DMS153 (cell line): Measurements from ENCODE around the gene SYMPK.
"Not testable (repeated sequence)": the region's sequence is repeated elsewhere in the genome, so short reads cannot be mapped to it uniquely, and the experiment has no call there.

Source experiments
- DNase-seq: peaks from one replicate; lab custom pipeline; 2025; lab: John Stamatoyannopoulos, UW

SYMPK gene

DNA sequence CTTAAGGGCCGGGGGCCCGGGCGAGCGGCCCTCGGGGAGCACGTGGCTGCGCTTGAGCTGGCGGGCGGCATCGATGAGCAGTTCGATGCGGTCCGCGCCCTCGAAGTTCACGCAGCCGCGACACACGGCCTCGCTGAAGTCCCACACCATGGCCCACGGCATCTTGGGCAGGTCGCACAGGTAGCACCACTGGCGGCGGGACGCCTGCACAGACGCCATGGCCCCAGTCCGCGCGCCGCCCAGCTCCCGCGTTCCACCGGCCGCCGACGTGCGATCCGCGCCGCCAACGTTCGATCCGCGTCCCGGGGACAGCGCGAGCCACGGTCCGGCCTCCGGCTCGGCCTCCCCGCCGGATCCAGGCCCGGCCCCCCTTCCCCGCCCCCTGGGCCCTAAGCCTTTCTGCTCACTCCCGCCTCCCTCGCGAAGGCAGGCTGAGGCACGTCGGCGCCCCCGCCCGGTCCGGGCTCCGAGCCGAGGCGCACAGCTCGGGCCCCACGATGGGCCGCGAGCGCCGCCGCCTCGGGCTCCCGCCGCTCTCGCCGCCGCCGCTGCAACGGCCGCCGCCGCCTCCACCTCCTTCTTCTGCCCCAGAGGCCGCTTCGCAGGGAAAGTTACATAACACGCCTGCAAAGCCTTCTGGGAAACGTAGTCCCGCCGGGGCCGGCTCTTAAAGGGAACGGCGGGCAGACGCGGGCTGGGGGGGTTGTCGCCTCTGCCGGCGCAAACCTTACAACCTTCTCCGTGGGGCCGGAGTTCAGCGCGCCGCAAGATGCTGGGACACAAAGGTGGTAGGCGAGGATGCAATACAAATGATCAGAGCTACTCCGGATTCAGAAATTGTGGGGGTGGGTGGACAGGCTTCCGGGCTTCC, 22.8 kb upstream of the SYMPK start, which contains the start of gene IRF2BP1:
IRF2BP1 (minus strand) TSS at position 586 of the 871 bp plus-strand sequence; CDS start at position 219, 367 bp downstream.
- peak; percentile 80 for DNase-seq

DNA sequence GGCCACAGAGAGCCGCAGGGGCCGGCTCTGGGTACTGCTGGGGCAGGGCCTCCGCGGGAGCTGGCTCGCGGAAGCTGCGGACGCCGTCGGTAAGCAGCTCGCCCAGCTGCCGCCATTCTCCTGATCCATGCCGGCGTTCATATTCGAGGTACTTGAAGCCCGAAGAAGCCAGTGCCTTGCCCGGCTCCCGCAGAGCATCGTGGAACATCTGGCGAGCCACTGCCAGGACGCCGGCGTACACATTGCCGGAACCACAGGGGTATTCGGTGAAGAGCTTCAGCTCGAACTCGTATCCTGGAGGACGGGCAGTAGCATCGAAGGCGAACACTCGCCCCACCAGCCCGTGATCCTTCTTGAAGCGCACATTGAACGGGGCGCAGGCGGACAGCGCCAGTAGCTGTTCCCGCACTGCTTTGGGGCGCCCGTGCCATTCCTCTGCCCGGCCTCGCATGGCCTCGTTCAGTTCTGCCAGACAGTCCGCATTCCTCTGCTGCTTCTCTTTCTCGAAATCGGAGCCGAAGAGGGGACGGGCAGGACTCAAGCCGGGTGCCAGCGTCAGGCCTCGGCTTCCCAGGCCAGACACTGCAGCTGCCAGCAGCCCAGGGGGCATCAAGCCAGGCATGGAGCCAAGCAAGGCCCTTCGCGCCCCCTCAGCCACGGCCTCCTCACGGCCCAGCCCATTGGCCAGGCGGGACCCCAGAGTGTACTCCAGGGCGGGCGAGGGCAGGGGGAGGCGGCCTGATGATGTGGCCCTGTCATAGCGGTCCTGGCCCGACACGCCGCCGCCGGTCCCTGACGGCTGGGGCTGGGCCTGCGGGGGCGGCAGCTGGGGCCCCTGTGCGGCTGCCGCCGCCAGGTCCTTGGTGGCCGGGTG, 22.0 kb upstream of the SYMPK start:
- no peak for DNase-seq

DNA sequence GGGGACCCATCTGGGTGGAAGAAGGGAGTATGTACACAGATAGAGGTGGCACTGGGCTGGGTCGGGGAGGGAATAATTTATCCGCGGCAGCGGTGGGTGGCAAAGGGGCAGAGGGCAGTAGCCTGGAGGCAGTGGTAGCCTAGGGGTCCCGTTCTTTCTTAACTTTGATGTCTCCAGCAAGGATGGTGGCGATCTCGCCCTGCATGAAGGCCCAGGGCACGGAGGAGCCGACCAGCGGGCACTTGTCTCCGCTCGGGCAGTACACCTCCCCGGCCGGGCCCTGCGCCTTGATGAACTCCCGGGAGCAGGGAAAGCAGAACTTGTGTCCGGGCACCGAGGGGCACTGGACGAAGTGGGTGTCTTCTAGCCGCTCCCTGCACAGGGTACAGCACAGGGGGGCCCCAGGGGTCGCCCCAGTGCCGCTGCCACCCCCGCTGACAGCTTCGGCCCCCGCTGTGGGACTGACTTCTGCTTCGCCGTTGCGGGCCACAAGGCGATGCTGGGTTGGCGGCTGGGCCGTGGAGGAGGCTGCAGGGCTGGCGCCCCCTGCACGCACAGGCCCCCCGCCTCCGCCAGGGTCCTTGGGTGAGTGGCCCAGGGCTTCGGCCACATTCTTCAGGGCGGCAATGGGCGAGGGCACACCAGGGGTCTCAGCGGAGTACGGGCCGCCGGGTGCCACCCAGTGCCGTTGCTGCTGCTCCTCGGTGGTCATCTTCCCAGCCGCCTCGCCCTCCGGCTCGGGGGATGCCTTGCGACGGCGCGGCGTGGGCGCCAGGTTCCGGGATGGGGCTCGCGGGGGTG, 21.1 kb upstream of the SYMPK start:
- DNase-seq = no peak

DNA sequence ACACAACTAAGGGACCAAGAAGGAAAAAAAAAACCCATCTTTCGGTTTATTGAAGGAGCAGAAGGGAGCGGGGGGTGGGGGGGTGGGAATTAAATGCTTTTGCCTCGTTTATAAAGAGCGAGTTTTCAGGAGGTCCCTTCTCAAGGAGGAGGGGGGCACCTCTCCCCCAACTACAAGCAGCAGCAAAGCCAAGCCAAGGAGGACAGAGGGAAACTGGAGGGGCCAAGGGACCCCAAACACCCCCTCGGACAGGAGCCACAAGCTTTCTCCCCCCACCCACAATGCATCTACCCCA, 20.6 kb upstream of the SYMPK start:
- DNase-seq = no peak

DNA sequence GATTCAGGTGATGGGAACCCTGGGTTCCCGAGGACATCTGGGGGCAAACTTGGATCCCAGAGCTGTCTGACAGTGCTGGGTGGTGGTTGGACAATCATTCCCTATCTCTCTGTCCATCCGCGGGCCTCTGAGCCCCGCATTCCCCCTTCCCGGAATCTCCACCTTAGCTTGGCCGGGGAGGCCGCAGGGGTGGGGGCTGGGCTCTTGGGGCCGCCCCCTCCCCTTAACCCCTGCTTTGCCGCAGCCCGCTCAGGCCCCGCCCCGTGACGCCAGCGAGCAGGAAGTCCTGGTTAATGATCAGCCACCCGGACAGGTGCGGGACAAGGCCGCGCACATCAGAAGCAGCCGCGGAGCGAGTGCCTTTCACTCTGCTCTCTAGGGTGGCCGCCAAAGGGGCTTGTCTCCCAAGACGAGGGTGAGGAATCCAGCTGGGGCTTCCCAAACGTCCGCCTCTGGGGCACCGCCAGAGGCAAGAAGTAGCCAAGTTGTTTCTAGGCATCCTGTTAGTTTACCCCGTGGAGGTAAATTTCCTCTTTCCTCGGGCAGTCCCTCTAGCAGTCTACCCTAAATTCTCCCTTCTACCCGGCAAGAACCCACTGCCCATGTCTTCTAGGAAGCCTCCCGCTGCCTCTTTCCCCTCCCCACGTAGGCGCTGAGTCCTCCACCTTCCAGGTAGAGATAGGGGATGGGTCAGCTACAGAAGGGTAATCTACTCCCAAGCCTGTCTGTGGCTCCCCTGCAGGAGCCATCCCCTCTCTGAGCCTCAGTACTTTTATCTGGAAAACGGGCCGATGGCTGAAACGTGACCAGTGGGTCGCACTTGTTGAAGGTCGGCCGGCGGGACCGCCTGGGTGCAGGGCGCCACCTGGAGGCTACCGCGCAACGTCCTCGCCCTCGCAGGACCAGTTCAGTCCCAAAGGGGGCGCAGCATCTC, 20.0 kb upstream of the SYMPK start:
- peak; percentile 17 for DNase-seq

DNA sequence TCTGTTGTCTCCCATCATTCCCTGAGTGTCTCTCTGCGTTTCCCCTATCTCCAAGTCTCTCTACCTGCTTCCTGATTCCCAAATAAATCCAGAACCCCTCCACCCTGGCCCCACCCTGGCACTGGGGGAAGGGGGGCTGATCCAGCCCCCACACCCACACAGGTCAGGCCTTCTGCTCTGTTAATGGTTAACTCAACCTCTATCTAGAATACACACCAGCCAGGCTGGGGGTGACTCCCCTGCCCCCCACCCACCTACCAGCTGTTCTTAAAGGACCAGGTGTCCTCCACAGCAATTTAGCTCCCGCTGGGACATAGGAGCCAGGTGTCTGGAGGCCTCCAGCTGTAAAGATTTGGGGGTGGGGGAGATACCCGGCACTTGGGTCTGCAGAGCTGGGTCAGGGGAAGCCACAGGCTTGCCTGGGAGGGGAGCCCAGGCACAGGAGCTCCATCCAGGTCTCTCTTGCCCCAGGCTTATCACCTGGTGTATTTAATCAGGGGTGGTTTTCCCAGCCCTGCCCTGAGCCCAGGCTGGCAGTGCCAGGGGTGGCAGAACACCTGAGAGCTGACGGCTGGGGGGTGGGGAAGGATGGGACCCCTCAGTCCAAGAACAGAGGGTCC, 19.1 kb upstream of the SYMPK start:
- DNase-seq = no peak

DNA sequence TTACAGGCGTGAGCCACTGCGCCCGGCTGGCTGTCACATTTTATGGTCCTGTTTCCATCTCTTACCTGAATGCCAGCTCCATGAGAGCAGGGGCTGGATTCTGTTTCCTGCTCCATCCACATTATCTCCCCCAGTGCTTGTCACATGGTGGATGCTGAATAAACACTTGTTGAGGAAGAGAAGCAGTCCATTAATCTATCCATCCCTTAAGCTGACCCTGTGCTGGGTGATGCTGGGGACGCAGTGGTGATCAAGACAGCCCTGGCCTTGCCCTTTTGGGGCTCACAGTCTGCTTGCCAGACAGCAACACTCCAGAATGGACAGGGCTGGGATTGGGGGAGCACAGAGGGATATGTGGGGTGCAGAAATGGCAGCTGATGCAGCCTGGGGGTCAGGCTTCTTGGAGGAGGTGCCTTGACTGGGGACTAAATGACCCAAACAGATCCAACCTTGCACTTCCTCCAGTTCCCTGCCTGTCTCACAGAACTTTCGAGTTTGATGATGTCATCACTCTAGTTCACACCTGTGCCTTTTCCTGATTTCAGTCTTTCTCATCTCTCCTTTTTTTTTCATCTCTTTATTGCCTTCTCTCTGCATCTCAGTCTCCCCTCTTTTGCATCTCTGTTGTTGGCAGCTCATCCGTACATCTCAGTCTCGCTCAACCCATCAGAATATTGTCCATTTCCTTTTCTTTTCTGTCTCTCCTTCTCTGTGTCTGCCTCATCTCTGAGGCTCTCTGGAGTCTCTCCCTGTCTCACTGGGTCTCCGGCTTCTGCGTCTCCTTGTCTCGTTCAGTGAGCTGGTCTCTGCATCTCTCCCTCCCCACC, 18.3 kb upstream of the SYMPK start:
- no peak for DNase-seq

DNA sequence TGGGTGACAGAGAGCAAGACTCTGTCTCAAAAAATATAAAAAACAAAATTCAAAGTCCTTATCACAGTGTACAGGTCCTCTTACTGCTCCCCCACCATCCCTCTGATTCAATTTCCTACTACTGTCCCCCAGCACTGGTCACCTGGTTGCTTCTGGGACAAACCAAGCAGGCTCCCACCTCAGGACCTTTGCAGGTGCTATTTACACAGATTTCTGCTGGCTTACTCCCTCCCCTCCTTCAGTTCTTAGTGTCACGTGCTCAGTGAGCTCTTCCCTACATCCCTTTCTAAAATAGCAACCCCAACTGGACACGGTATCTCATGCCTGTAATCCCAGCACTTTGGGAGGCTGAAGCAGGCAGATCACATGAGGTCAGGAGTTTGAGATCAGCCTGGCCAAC, 17.0 kb upstream of the SYMPK start:
- no peak for DNase-seq

DNA sequence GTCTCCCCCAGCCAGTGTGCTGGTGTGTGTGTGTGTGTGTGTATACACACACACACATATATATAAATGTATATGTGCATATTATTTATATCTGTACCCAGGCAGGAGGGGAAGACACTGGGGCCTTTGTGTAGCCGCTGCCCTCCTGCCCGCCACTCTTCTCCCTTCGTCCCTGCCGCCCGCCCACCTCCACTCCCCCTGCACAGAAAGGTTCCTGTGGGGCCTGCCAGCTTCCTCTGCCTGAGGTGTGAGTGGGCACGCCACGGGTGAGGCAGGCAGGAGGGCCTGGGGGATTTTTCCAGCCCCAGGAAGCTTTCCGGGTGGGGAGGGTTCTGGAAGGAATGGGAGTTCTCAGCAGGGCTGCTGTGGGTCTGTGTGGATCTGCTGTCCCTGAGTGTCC, 16.1 kb upstream of the SYMPK start:
- DNase-seq = no peak

DNA sequence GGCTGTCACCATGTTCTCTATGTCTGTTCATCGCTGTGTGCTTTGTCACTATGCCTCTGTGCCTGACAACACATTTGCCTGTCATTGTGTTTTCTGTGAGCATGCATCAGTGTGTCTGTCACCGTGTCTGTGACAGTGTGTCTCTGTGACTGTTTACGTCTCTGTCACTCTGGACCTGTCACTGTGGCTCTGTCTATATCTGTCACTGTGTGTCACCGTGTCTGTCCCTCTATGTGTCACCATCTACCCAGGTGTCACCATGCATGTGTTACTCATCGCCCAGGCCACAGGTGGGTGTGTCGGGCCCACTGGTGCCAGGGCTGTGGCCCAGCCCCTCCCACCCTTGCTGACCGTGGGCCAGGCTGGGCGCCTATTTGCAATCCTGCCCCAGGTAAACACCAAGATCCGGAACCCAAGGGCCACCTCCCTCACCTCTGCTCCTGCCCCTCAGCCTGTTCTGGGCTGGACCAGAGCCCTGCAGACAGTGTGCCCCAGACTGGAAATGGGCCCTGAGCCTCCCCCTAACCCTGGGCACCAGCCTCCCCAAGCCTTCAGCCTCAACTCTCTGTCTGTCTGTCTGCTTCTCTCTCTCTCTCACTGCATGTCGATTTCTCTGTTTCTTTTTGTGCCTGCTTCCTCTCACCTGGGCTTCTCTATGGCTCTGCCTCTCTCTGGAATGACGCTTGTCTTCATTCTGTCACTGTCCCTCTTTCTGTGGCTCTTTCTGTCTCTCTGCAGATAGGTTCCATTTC, 15.3 kb upstream of the SYMPK start:
- DNase-seq = no peak

DNA sequence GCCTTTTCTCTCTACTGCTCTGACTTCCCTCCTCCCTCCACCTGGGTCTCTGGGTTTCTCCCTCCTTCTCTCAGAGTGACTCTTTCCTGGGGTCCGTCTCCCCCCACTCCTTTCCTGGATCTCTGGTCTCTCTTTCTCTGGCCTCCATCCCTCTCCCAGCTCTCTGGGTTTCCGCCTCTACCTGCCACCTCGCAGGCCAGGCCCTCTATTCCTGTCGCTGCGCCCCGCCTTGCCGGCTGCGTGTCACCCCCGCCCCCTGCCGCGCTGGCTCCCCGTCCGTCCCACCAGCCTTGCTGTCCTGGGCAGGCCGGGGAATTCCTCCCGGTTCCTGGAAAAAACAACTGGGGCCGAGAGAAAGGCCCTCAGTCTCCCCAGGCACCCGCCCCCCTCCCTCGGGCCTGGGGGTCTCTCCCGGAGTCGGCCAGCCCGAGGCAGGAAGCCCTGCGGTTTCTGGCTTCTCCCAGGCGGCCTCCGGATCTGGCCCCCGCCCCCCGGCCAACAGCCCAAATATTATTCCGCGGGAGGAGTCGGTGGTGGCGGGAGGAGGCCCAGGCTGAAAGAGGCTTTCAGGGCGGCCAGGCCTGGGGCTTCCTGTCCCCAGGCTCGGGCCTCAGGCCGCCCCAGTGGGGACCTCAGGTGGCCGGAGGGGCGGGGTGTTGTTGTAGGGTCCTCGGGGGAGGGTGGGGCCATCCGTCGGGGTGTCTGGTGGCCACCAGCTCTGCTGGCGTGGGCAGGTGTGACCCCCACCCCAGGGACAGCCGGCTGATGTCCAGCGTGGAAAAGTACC, 13.7 kb upstream of the SYMPK start:
- no peak for DNase-seq

DNA sequence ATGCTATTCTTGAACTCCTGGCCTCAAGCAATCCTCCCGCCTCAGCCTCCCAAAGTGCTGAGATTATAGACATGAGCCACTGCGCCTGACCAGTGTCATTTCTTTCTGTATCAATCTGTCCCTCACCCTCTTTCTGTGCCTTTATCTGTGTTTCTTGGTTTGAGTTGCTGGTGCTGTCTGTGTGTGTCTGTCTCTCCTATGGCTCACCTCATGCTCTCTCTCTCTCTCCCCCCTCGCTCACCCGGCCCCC, 13.1 kb upstream of the SYMPK start:
- no peak for DNase-seq

DNA sequence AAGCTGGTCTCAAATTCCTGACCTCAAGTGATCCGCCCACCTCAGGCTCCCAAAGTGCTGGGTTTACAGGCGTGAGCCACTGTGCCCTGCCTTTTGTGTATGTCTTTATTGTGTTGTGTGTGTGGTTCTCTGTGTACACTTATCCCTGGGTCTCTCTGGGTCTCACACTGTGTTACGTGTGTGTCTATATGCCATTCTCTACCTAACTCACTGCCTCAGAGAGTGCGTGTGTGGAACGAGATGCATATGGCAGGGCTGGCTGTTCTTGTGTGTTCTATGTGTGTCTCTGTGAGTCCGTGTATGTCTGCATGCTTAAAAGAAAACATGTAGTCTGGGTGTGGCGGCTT, 11.6 kb upstream of the SYMPK start:
- DNase-seq = no peak

DNA sequence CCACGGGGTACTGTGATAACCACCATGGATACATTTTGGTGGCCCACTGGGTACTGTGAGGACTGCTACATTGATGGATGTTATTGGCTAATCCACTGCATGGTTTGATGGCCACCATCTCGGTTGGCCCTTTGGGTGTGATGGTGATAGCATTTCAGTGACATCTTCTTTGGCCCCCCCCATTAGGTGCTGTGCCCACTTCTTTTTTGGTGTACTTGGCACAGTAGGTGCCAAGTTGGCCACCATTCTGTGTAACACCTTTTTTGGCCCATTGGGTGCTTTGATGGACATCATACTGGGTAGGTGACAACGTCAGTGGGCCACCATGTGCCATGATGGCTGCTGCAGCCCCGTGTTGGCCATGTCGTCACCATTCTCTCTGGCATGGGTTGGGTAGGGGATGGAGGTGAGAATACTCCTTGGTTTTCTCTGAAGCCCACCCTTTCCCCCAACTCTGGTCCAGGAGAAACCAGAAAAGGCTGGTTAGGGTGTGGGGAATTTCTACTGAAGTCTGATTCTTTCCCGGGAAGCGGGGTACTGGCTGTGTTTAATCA, 10.3 kb upstream of the SYMPK start:
- no peak for DNase-seq

DNA sequence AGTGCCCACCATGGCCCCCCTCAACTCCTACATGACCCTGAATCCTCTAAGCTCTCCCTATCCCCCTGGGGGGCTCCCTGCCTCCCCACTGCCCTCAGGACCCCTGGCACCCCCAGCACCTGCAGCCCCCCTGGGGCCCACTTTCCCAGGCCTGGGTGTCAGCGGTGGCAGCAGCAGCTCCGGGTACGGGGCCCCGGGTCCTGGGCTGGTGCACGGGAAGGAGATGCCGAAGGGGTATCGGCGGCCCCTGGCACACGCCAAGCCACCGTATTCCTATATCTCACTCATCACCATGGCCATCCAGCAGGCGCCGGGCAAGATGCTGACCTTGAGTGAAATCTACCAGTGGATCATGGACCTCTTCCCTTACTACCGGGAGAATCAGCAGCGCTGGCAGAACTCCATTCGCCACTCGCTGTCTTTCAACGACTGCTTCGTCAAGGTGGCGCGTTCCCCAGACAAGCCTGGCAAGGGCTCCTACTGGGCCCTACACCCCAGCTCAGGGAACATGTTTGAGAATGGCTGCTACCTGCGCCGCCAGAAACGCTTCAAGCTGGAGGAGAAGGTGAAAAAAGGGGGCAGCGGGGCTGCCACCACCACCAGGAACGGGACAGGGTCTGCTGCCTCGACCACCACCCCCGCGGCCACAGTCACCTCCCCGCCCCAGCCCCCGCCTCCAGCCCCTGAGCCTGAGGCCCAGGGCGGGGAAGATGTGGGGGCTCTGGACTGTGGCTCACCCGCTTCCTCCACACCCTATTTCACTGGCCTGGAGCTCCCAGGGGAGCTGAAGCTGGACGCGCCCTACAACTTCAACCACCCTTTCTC, 9.4 kb upstream of the SYMPK start:
- DNase-seq = no peak

DNA sequence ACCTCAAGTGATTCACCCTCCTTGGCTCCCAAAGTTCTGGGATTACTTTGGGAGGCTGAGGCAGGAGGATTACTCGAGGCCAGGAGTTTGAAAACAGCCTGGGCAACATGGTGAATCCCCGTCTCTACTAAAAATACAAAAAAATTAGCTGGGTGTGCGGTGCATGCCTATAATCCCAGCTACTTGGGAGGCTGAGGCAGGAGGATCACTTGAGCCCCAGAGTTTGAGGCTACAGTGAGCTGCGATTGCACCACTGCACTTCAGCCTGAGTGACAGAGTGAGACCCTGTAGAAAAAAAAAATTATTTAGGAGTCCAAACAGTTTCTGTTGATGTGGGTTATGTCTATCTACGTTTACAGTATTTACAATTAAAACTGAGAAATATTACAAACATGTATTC, 7.9 kb upstream of the SYMPK start:
- DNase-seq = no peak

DNA sequence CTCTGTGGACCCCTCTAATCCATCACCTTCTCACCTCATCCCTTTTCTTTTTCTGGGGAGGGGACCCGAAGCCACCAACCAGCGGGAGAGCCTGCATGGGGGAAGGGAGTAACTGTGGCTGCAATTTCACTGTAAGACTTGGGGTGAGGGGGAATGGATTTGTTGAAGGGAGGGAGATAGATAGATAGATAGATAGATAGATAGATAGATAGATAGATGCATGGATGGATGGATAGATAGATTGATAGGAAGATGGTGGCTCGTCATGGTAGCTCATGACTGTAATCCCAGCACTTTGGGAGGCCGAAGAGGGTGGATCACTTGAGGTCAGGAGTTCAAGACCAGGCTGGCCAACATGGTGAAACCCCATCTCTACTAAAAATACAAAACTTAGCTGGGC, 4.3 kb upstream of the SYMPK start:
- DNase-seq = not testable (repeated sequence)
